Measurements from ENCODE around the gene TMEM132D.

Gene TMEM132D

GRCh38 chr12:129234209-129234608, 669.6 kb downstream of the TMEM132D start:
- H3K27me3 ChIP-seq (ENCODE audit: control insufficient read depth in 2 of 2, insufficient read depth in 2 of 2, low read length in 2 of 2) = no peaks in the 10 kb centered on the region
- H3K36me3 ChIP-seq (ENCODE audit: control insufficient read depth in 2 of 2, insufficient read depth in 2 of 2, low read length in 2 of 2) = no peaks in the 10 kb centered on the region
- no peak overlapping the region for H3K9ac ChIP-seq (ENCODE audit: low read depth in 1 of 2, low read length in 2 of 2)
- no peak overlapping the region for H3K27ac ChIP-seq (ENCODE audit: low read depth in 2 of 2, low read length in 2 of 2)
- no peaks in the 10 kb centered on the region for H3K9me3 ChIP-seq (ENCODE audit: control insufficient read depth in 2 of 2, low read length in 2 of 2)
- no peaks in the 10 kb centered on the region for H3K4me1 ChIP-seq (ENCODE audit: control insufficient read depth in 2 of 2, insufficient read depth in 2 of 2, low read length in 2 of 2)
- H3K4me3 ChIP-seq (ENCODE audit: low read length in 2 of 2) = no peak overlapping the region

- Histone ChIP-seq H3K9me3 (ENCODE audit: control insufficient read depth in 2 of 2, low read length in 2 of 2) (no peaks in the 10 kb centered on the region), H3K27me3 (ENCODE audit: control insufficient read depth in 2 of 2, insufficient read depth in 2 of 2, low read length in 2 of 2) (no peaks in the 10 kb centered on the region), H3K36me3 (ENCODE audit: control insufficient read depth in 2 of 2, insufficient read depth in 2 of 2, low read length in 2 of 2) (no peaks in the 10 kb centered on the region), H3K27ac (ENCODE audit: low read depth in 2 of 2, low read length in 2 of 2) (no peak overlapping the region), H3K4me1 (ENCODE audit: control insufficient read depth in 2 of 2, insufficient read depth in 2 of 2, low read length in 2 of 2) (no peaks in the 10 kb centered on the region), H3K9ac (ENCODE audit: low read depth in 1 of 2, low read length in 2 of 2) (no peak overlapping the region), H3K4me3 (ENCODE audit: low read length in 2 of 2) (no peak overlapping the region)
Measured at GRCh38 chr12:129231491-129231890, 672.3 kb downstream of the TMEM132D start.

DNA sequence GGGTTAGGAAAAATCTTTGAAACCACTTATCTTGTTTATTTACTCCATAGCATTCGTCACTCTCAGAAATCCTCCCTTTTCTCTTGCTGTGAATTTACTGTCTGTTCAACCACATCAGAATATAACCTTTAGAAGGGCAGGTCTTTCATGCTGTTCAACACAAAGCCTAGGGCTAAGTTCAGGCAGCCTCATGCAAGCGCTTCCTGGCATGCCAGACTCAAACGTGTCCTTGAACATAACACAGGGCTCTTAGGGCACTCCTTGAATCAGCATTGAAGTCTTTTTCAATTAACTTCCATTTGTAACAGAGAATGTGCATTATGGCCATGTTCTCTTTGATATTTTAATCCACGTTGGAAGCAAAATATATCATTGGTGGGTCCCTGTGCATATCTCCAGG, 672.8 kb downstream of the TMEM132D start:
- no peak overlapping the region for H3K9ac ChIP-seq (ENCODE audit: low read depth in 1 of 2, low read length in 2 of 2)
- H3K27me3 ChIP-seq (ENCODE audit: control insufficient read depth in 2 of 2, insufficient read depth in 2 of 2, low read length in 2 of 2) = no peaks in the 10 kb centered on the region
- H3K9me3 ChIP-seq (ENCODE audit: control insufficient read depth in 2 of 2, low read length in 2 of 2) = no peaks in the 10 kb centered on the region
- H3K27ac ChIP-seq (ENCODE audit: low read depth in 2 of 2, low read length in 2 of 2) = no peak overlapping the region
- H3K36me3 ChIP-seq (ENCODE audit: control insufficient read depth in 2 of 2, insufficient read depth in 2 of 2, low read length in 2 of 2) = no peaks in the 10 kb centered on the region
- no peak overlapping the region for H3K4me3 ChIP-seq (ENCODE audit: low read length in 2 of 2)
- no peaks in the 10 kb centered on the region for H3K4me1 ChIP-seq (ENCODE audit: control insufficient read depth in 2 of 2, insufficient read depth in 2 of 2, low read length in 2 of 2)

DNA sequence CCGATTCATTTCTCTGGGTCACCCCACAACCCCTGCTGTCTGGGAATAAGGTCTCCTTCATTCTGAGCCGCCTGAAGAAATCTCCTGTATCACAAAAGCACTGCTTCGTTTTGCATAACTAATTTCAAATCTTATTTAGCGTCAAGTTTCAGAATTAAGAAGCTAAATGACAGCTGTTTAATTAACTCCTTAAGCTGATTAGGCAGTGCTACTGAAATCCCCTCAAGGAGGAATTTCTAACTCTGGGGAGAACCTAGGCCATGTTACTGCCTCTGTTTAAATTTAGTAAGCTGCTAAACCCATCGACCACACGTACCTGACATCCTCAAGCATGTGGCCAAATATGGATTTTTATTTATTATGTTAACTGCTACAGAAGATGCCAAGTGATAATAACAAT, 677.0 kb downstream of the TMEM132D start:
- Histone ChIP-seq H3K36me3 (ENCODE audit: control insufficient read depth in 2 of 2, insufficient read depth in 2 of 2, low read length in 2 of 2) (no peaks in the 10 kb centered on the region), H3K4me3 (ENCODE audit: low read length in 2 of 2) (no peak overlapping the region), H3K27ac (ENCODE audit: low read depth in 2 of 2, low read length in 2 of 2) (no peak overlapping the region), H3K27me3 (ENCODE audit: control insufficient read depth in 2 of 2, insufficient read depth in 2 of 2, low read length in 2 of 2) (no peaks in the 10 kb centered on the region), H3K9ac (ENCODE audit: low read depth in 1 of 2, low read length in 2 of 2) (no peak overlapping the region), H3K4me1 (ENCODE audit: control insufficient read depth in 2 of 2, insufficient read depth in 2 of 2, low read length in 2 of 2) (no peaks in the 10 kb centered on the region), H3K9me3 (ENCODE audit: control insufficient read depth in 2 of 2, low read length in 2 of 2) (no peaks in the 10 kb centered on the region)

- H3K27ac ChIP-seq (ENCODE audit: low read depth in 2 of 2, low read length in 2 of 2) = no peak overlapping the region
- no peaks in the 10 kb centered on the region for H3K9me3 ChIP-seq (ENCODE audit: control insufficient read depth in 2 of 2, low read length in 2 of 2)
- no peaks in the 10 kb centered on the region for H3K27me3 ChIP-seq (ENCODE audit: control insufficient read depth in 2 of 2, insufficient read depth in 2 of 2, low read length in 2 of 2)
- H3K4me3 ChIP-seq (ENCODE audit: low read length in 2 of 2) = no peak overlapping the region
- no peaks in the 10 kb centered on the region for H3K4me1 ChIP-seq (ENCODE audit: control insufficient read depth in 2 of 2, insufficient read depth in 2 of 2, low read length in 2 of 2)
- H3K36me3 ChIP-seq (ENCODE audit: control insufficient read depth in 2 of 2, insufficient read depth in 2 of 2, low read length in 2 of 2) = no peaks in the 10 kb centered on the region
- no peak overlapping the region for H3K9ac ChIP-seq (ENCODE audit: low read depth in 1 of 2, low read length in 2 of 2)
Measured at GRCh38 chr12:129226005-129226404, 677.8 kb downstream of the TMEM132D start.

DNA sequence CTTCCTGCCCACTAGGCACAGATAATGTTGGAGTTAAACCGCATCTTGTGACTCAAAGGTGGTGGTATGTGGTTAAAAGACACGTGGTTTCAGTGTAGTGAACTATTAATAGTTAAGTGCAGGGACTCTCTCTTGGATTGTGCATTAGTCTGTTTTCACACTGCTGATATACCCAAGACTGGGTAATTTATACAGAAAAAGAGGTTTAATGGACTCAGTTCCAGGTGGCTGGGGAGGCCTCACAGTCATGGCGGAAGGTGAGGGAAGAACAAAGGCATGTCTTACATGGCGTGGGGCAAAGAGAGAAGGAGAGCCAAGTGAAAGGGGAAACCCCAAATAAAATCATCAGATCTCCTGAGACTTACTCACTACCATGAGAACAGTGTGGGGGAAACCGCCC, 688.3 kb downstream of the TMEM132D start:
- Histone ChIP-seq H3K4me3 (ENCODE audit: low read length in 2 of 2) (no peak overlapping the region), H3K36me3 (ENCODE audit: control insufficient read depth in 2 of 2, insufficient read depth in 2 of 2, low read length in 2 of 2) (no peaks in the 10 kb centered on the region), H3K27me3 (ENCODE audit: control insufficient read depth in 2 of 2, insufficient read depth in 2 of 2, low read length in 2 of 2) (no peaks in the 10 kb centered on the region), H3K9me3 (ENCODE audit: control insufficient read depth in 2 of 2, low read length in 2 of 2) (peaks cover 0 to 7% of the 10 kb centered on the region in 2 donors), H3K4me1 (ENCODE audit: control insufficient read depth in 2 of 2, insufficient read depth in 2 of 2, low read length in 2 of 2) (no peaks in the 10 kb centered on the region), H3K27ac (ENCODE audit: low read depth in 2 of 2, low read length in 2 of 2) (no peak overlapping the region), H3K9ac (ENCODE audit: low read depth in 1 of 2, low read length in 2 of 2) (no peak overlapping the region)

- H3K36me3 ChIP-seq (ENCODE audit: control insufficient read depth in 2 of 2, insufficient read depth in 2 of 2, low read length in 2 of 2) = no peaks in the 10 kb centered on the region
- H3K4me1 ChIP-seq (ENCODE audit: control insufficient read depth in 2 of 2, insufficient read depth in 2 of 2, low read length in 2 of 2) = no peaks in the 10 kb centered on the region
- no peak overlapping the region for H3K27ac ChIP-seq (ENCODE audit: low read depth in 2 of 2, low read length in 2 of 2)
- H3K27me3 ChIP-seq (ENCODE audit: control insufficient read depth in 2 of 2, insufficient read depth in 2 of 2, low read length in 2 of 2) = no peaks in the 10 kb centered on the region
- no peak overlapping the region for H3K9ac ChIP-seq (ENCODE audit: low read depth in 1 of 2, low read length in 2 of 2)
- peaks cover 0 to 7% of the 10 kb centered on the region in 2 donors for H3K9me3 ChIP-seq (ENCODE audit: control insufficient read depth in 2 of 2, low read length in 2 of 2)
- no peak overlapping the region for H3K4me3 ChIP-seq (ENCODE audit: low read length in 2 of 2)
Measured at GRCh38 chr12:129213551-129213950, 690.3 kb downstream of the TMEM132D start.

DNA sequence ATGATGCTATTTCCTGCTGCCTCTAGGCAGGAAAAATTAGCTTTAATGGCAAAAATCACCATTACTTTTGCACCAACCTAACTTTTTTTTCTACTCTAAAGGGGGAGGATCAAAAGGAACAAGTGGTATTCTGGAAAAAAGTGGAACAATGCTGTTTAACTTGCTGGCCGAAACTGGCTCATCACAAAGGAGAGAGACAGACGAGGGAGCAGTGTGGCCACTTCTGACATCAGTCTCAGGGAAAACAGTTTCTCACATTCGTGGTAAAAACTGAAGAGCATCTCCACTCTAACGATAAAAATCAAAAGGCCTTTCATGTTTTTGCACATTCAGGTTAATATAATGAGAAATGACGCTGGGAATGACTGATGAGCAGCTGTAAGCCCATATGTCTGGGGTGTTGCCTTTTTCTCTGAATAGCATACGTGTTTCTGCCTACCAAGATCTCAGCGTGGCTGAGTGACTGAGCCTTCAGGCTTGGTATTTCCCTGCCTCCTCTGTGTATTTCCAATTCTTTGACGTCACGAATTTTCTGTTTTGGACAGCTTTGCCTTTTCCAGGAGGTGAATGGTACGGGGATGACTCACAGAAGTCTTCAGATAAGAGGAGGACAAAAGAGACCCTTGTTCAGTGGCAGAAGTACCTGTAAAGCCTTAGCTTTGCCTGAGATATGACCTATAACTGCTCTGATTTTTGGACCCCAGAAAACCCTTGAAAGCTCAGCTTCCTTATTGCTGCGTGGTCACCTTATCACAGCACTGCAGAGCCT, 691.8 kb downstream of the TMEM132D start:
- Histone ChIP-seq H3K27me3 (ENCODE audit: control insufficient read depth in 2 of 2, insufficient read depth in 2 of 2, low read length in 2 of 2) (no peaks in the 10 kb centered on the region), H3K4me1 (ENCODE audit: control insufficient read depth in 2 of 2, insufficient read depth in 2 of 2, low read length in 2 of 2) (no peaks in the 10 kb centered on the region), H3K9me3 (ENCODE audit: control insufficient read depth in 2 of 2, low read length in 2 of 2) (peaks cover 0 to 7% of the 10 kb centered on the region in 2 donors), H3K36me3 (ENCODE audit: control insufficient read depth in 2 of 2, insufficient read depth in 2 of 2, low read length in 2 of 2) (no peaks in the 10 kb centered on the region), H3K9ac (ENCODE audit: low read depth in 1 of 2, low read length in 2 of 2) (no peak overlapping the region), H3K27ac (ENCODE audit: low read depth in 2 of 2, low read length in 2 of 2) (no peak overlapping the region), H3K4me3 (ENCODE audit: low read length in 2 of 2) (no peak overlapping the region)

DNA sequence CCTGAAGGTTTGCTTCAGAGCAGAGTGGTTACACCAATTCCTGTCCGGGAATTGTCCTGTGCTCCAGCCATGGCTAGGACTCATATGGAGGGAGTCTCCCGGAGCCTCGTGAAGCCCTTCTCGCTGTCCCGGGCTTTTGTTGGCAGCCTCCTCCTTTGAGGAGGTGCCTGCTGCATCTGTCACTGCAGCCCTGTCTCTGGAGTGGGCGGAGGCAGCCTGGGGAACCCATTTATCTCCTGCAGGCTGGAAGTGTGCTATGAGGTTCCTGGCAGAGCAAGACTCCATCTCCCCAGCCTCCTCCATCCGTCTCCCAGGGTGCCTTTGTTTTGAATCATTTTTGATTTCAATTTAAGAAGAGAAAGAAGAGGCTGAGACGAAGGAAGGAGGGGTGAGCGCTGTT, 695.3 kb downstream of the TMEM132D start:
- Histone ChIP-seq H3K36me3 (ENCODE audit: control insufficient read depth in 2 of 2, insufficient read depth in 2 of 2, low read length in 2 of 2) (no peaks in the 10 kb centered on the region), H3K9me3 (ENCODE audit: control insufficient read depth in 2 of 2, low read length in 2 of 2) (peaks cover 0 to 3% of the 10 kb centered on the region in 2 donors), H3K4me1 (ENCODE audit: control insufficient read depth in 2 of 2, insufficient read depth in 2 of 2, low read length in 2 of 2) (no peaks in the 10 kb centered on the region), H3K4me3 (ENCODE audit: low read length in 2 of 2) (no peak overlapping the region), H3K9ac (ENCODE audit: low read depth in 1 of 2, low read length in 2 of 2) (no peak overlapping the region), H3K27me3 (ENCODE audit: control insufficient read depth in 2 of 2, insufficient read depth in 2 of 2, low read length in 2 of 2) (no peaks in the 10 kb centered on the region), H3K27ac (ENCODE audit: low read depth in 2 of 2, low read length in 2 of 2) (no peak overlapping the region)

- Histone ChIP-seq H3K9ac (ENCODE audit: low read depth in 1 of 2, low read length in 2 of 2) (no peak overlapping the region), H3K27ac (ENCODE audit: low read depth in 2 of 2, low read length in 2 of 2) (no peak overlapping the region), H3K27me3 (ENCODE audit: control insufficient read depth in 2 of 2, insufficient read depth in 2 of 2, low read length in 2 of 2) (no peaks in the 10 kb centered on the region), H3K36me3 (ENCODE audit: control insufficient read depth in 2 of 2, insufficient read depth in 2 of 2, low read length in 2 of 2) (no peaks in the 10 kb centered on the region), H3K4me1 (ENCODE audit: control insufficient read depth in 2 of 2, insufficient read depth in 2 of 2, low read length in 2 of 2) (no peaks in the 10 kb centered on the region), H3K4me3 (ENCODE audit: low read length in 2 of 2) (no peak overlapping the region), H3K9me3 (ENCODE audit: control insufficient read depth in 2 of 2, low read length in 2 of 2) (no peaks in the 10 kb centered on the region)
Measured at GRCh38 chr12:129207084-129207483, 696.7 kb downstream of the TMEM132D start.
